Mesenchymal stem cell (in vitro differentiated cells and primary cell): ENCODE data around the gene IGFBP6.

Source experiments
- DNase-seq: peaks from one replicate; pipeline ENCODE4 v3.0.0-alpha.2; 2013
- H2AFZ ChIP-seq: one replicate; pipeline ENCODE4 v1.6.1; 2013; ENCODE audit warnings: low read depth, mild to moderate bottlenecking, control low read depth, inconsistent platforms, low read length, moderate library complexity
- H2AK5ac ChIP-seq: 2 replicates; pipeline ENCODE4 v1.6.1; 2013; ENCODE audit warnings: low read length, moderate library complexity, mild to moderate bottlenecking, inconsistent platforms; ENCODE audit not compliant: severe bottlenecking
- H2BK120ac ChIP-seq: one replicate; pipeline ENCODE4 v1.6.1; 2013; ENCODE audit warnings: low read depth, mild to moderate bottlenecking, inconsistent platforms, low read length, moderate library complexity
- H2BK12ac ChIP-seq, 2 experiments: one replicate each; pipeline ENCODE4 v1.6.1; 2013; ENCODE audit warnings: inconsistent platforms in 2 of 2, low read length in 2 of 2, mild to moderate bottlenecking in 2 of 2, moderate library complexity in 2 of 2, control low read depth in 1 of 2
- H2BK15ac ChIP-seq: one replicate; pipeline ENCODE4 v1.6.1; 2013; ENCODE audit warnings: mild to moderate bottlenecking, low read depth, inconsistent platforms; ENCODE audit not compliant: poor library complexity, severe bottlenecking
- H2BK5ac ChIP-seq: 2 replicates; pipeline ENCODE4 v1.6.1; 2013; ENCODE audit warnings: low read depth, mild to moderate bottlenecking, low read length, control low read depth, inconsistent platforms; ENCODE audit not compliant: poor library complexity, severe bottlenecking
- H3K14ac ChIP-seq, 2 experiments: one replicate each; pipeline ENCODE4 v1.6.1; 2013; ENCODE audit warnings: inconsistent platforms in 2 of 2, low read length in 2 of 2, control low read depth in 1 of 2, mild to moderate bottlenecking in 1 of 2, moderate library complexity in 1 of 2
- H3K18ac ChIP-seq, 2 experiments: one replicate each; pipeline ENCODE4 v1.6.1; 2013; ENCODE audit warnings: inconsistent platforms in 2 of 2, low read length in 2 of 2, control low read depth in 1 of 2, low read depth in 1 of 2, mild to moderate bottlenecking in 1 of 2
- H3K23ac ChIP-seq, 2 experiments: one replicate each; pipeline ENCODE4 v1.6.1; 2013; ENCODE audit warnings: inconsistent platforms in 2 of 2, low read length in 2 of 2, mild to moderate bottlenecking in 2 of 2, moderate library complexity in 2 of 2, control low read depth in 1 of 2
- H3K27ac ChIP-seq: 2 replicates; pipeline ENCODE4 v1.5.1; 2013; ENCODE audit warnings: mild to moderate bottlenecking, moderate library complexity, low read length, control low read depth, inconsistent platforms; ENCODE audit not compliant: poor library complexity, severe bottlenecking
- H3K27me3 ChIP-seq, 2 experiments: 2 replicates each; pipeline versions ENCODE4 v1.6.1 to v1.7.0; 2013; ENCODE audit warnings: low read length in 2 of 2, mild to moderate bottlenecking in 2 of 2, moderate library complexity in 2 of 2, control low read depth in 1 of 2, inconsistent platforms in 1 of 2; ENCODE audit not compliant: control insufficient read depth in 1 of 2, insufficient read depth in 1 of 2
- H3K36me3 ChIP-seq, 2 experiments: 2 replicates each; pipeline versions ENCODE4 v1.6.1 to v1.7.0; 2013; ENCODE audit warnings: low read length in 2 of 2, control low read depth in 1 of 2, inconsistent platforms in 1 of 2, low read depth in 1 of 2, mild to moderate bottlenecking in 1 of 2; ENCODE audit not compliant: insufficient read depth in 2 of 2, control insufficient read depth in 1 of 2
- H3K4ac ChIP-seq, 2 experiments: one replicate each; pipeline ENCODE4 v1.6.1; 2013; ENCODE audit warnings: inconsistent platforms in 2 of 2, low read length in 2 of 2, mild to moderate bottlenecking in 2 of 2, moderate library complexity in 2 of 2, control low read depth in 1 of 2, low read depth in 1 of 2
- H3K4me1 ChIP-seq: 2 replicates; pipeline ENCODE4 v1.6.1; 2013; ENCODE audit warnings: low read depth, low read length, control low read depth; ENCODE audit not compliant: control insufficient read depth, insufficient read depth
- H3K4me2 ChIP-seq: 2 replicates; pipeline ENCODE4 v1.6.1; 2013; ENCODE audit warnings: low read length, mild to moderate bottlenecking, inconsistent platforms; ENCODE audit not compliant: poor library complexity, severe bottlenecking
- H3K4me3 ChIP-seq, 2 experiments: 2 replicates each; pipeline versions ENCODE4 v1.5.1 to v1.7.0; 2013; ENCODE audit warnings: low read length in 2 of 2, mild to moderate bottlenecking in 2 of 2, control low read depth in 1 of 2, low read depth in 1 of 2; ENCODE audit not compliant: insufficient read depth in 1 of 2
- H3K79me1 ChIP-seq: replicated peaks from 2 replicates; pipeline ENCODE4 v1.6.1; 2013; ENCODE audit warnings: mild to moderate bottlenecking, control low read depth, low read length, inconsistent platforms; ENCODE audit not compliant: poor library complexity, severe bottlenecking
- H3K9ac ChIP-seq: 2 replicates; pipeline ENCODE4 v1.7.0; 2013; ENCODE audit warnings: mild to moderate bottlenecking, low read length, moderate library complexity
- H3K9me3 ChIP-seq: 2 replicates; pipeline ENCODE4 v1.7.0; 2013; ENCODE audit warnings: mild to moderate bottlenecking, low read length; ENCODE audit not compliant: control insufficient read depth
- H4K8ac ChIP-seq: one replicate; pipeline ENCODE4 v1.6.1; 2013; ENCODE audit warnings: inconsistent platforms, mild to moderate bottlenecking, low read length, moderate library complexity
- H4K91ac ChIP-seq: one replicate; pipeline ENCODE4 v1.6.1; 2013; ENCODE audit warnings: mild to moderate bottlenecking, low read length, inconsistent platforms
- WGBS: methylation state at CpG from one replicate; pipeline ENCODE4 v1.1.7; 2013; ENCODE audit warnings: mixed read lengths; 5-methylcytosine and 5-hydroxymethylcytosine counted together

IGFBP6 gene

DNA sequence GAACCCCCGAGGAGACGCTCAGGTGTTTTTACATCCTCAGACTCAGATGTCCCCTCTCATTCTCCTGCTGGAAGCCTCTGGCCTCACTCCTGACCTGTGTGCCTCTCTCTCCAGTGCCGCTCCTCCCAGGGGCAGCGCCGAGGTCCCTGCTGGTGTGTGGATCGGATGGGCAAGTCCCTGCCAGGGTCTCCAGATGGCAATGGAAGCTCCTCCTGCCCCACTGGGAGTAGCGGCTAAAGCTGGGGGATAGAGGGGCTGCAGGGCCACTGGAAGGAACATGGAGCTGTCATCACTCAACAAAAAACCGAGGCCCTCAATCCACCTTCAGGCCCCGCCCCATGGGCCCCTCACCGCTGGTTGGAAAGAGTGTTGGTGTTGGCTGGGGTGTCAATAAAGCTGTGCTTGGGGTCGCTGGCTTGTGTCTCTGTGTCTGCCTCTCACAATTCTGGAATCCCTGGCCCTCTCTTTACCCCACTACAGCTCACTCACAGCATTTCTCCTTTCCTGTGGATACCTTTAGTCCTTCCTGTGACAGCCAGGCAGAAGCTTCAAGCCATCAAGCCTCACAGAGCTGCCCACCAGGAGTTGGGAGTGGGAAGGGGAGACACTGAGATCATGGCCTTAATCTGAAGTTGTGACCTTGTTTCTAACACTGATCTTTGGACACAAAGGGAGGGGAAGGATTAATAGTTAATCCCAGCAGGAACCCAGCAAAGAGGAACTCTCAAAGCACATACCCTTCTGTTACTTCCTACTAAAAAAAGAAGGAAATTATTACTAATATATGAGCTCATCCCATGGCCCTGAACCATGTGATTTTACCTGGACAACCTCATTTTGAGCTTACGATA, 4.7 kb downstream of the IGFBP6 start:
- Histone ChIP-seq H4K91ac (no peak overlapping the region), H3K18ac (no peak overlapping the region), H3K4me2 (no peak overlapping the region), H2BK5ac (no peak overlapping the region), H3K23ac (no peak overlapping the region), H3K9me3 (no peaks in the 10 kb centered on the region), H4K8ac (no peak overlapping the region), H3K27me3 (no peaks in the 10 kb centered on the region), H3K9ac (no peak overlapping the region), H3K4me3 (no peak overlapping the region), H3K36me3 (peaks cover 0 to 33% of the 10 kb centered on the region in 2 experiments), H3K14ac (no peak overlapping the region), H2BK15ac (no peak overlapping the region), H2BK120ac (no peak overlapping the region), H3K4me1 (peaks cover 24% of the 10 kb centered on the region), H2BK12ac (no peak overlapping the region), H2AK5ac (no peak overlapping the region), H2AFZ (no peak overlapping the region), H3K4ac (no peak overlapping the region), H3K27ac (no peak overlapping the region), H3K79me1 (no peaks in the 10 kb centered on the region)
- 94% methylated on average over 9 of the region's 12 CpGs for WGBS
- no peak for DNase-seq

- peak within 1 kb of the TSS; percentile 10 for H4K91ac ChIP-seq
- no peak within 1 kb of the TSS for H2BK120ac ChIP-seq
- H3K4me3 ChIP-seq, result no peak within 1 kb of the TSS
- no peak within 1 kb of the TSS for H3K9ac ChIP-seq
- no peaks in the 10 kb centered on the region for H3K79me1 ChIP-seq
- WGBS, result 91% methylated on average over 23 of the region's 23 CpGs
- no peak within 1 kb of the TSS for H3K27ac ChIP-seq
- H3K18ac ChIP-seq, result no peak within 1 kb of the TSS
- no peaks in the 10 kb centered on the region for H3K9me3 ChIP-seq
- peaks cover 0 to 33% of the 10 kb centered on the region in 2 experiments for H3K36me3 ChIP-seq
- H4K8ac ChIP-seq, result no peak within 1 kb of the TSS
- no peak within 1 kb of the TSS for H2AK5ac ChIP-seq
- peak within 1 kb of the TSS in 1 of 2 experiments; percentile 26 for H3K14ac ChIP-seq
- no peak within 1 kb of the TSS for H2AFZ ChIP-seq
- no peaks in the 10 kb centered on the region for H3K27me3 ChIP-seq
- H2BK12ac ChIP-seq, result no peak within 1 kb of the TSS
- DNase-seq, result no peak
- H3K4ac ChIP-seq, result peak within 1 kb of the TSS in 1 of 2 experiments; percentile 64
- H3K4me2 ChIP-seq, result no peak within 1 kb of the TSS
- no peak within 1 kb of the TSS for H2BK15ac ChIP-seq
- H3K4me1 ChIP-seq, result peaks cover 15% of the 10 kb centered on the region
- no peak within 1 kb of the TSS for H3K23ac ChIP-seq
- H2BK5ac ChIP-seq, result no peak within 1 kb of the TSS
Measured at GRCh38 chr12:53102883-53103807, 5.7 kb downstream of the IGFBP6 start, which contains the start of gene SOAT2. TSS of gene SOAT2 (plus strand) at chr12:53103486. CDS start at chr12:53103578, 92 bp downstream.

DNA sequence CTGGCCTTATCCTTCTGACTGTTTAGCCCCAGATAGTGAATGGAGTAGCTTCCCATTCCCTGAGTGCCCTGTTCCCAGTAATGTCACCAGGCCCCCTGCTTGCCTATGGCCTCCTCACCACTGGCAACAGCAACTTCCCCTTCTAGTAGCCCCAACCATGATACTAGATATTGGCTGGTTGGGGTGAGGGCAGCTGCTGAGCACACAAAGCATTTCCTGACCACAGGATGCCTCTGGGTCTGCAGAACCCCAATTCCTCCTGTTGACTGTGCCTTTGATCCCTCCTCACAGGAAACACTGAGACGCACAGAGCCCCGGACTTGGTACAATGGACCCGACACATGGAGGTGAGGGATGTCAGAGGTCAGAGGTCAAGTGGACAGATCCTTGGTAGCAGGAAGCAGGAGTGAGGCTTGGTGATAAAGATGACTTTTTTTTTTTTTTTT, 6.4 kb downstream of the IGFBP6 start:
- Histone ChIP-seq H2BK12ac (no peak overlapping the region), H3K27ac (no peak overlapping the region), H3K23ac (no peak overlapping the region), H3K4ac (peak overlapping the region in 1 of 2 experiments; percentile 64), H3K9me3 (no peaks in the 10 kb centered on the region), H2AK5ac (no peak overlapping the region), H3K18ac (no peak overlapping the region), H2AFZ (no peak overlapping the region), H3K79me1 (no peaks in the 10 kb centered on the region), H3K4me1 (peaks cover 8% of the 10 kb centered on the region), H3K14ac (peak overlapping the region in 1 of 2 experiments; percentile 26), H3K27me3 (no peaks in the 10 kb centered on the region), H3K36me3 (peaks cover 0 to 33% of the 10 kb centered on the region in 2 experiments), H2BK120ac (no peak overlapping the region), H2BK15ac (no peak overlapping the region), H4K91ac (peak overlapping the region; percentile 10), H3K4me2 (no peak overlapping the region), H3K9ac (no peak overlapping the region), H2BK5ac (no peak overlapping the region), H4K8ac (no peak overlapping the region), H3K4me3 (no peak overlapping the region)
- 18% methylated on average over 3 of the region's 3 CpGs for WGBS
- DNase-seq, result peak; percentile 9

- no peak overlapping the region for H4K8ac ChIP-seq
- H3K4me1 ChIP-seq, result peaks cover 3% of the 10 kb centered on the region
- H3K23ac ChIP-seq, result no peak overlapping the region
- H3K4ac ChIP-seq, result no peak overlapping the region
- H4K91ac ChIP-seq, result peak overlapping the region; percentile 21
- peak overlapping the region; percentile 36 for H2BK15ac ChIP-seq
- H3K27ac ChIP-seq, result no peak overlapping the region
- H3K27me3 ChIP-seq, result no peaks in the 10 kb centered on the region
- H3K9me3 ChIP-seq, result no peaks in the 10 kb centered on the region
- no peak overlapping the region for H3K18ac ChIP-seq
- H2AFZ ChIP-seq, result no peak overlapping the region
- no peak for DNase-seq
- no peak overlapping the region for H2BK5ac ChIP-seq
- H3K36me3 ChIP-seq, result peaks cover 0 to 31% of the 10 kb centered on the region in 2 experiments
- no peak overlapping the region for H2BK120ac ChIP-seq
- H2BK12ac ChIP-seq, result no peak overlapping the region
- H2AK5ac ChIP-seq, result no peak overlapping the region
- H3K79me1 ChIP-seq, result no peaks in the 10 kb centered on the region
- no peak overlapping the region for H3K14ac ChIP-seq
- no peak overlapping the region for H3K4me3 ChIP-seq
- no peak overlapping the region for H3K9ac ChIP-seq
- 92% methylated on average over 8 of the region's 8 CpGs for WGBS
- no peak overlapping the region for H3K4me2 ChIP-seq
Measured at GRCh38 chr12:53105256-53105655, 7.8 kb downstream of the IGFBP6 start.
